H1 (cell line): ENCODE results near the gene OLA1. TPM values are rescaled to one million over a fixed set of nuclear protein-coding genes. Genes with fewer than 3 reads are reported as not detected.

Experiments used
- CTCF ChIA-PET: fragments of 300-600 bp; sonication (Branson Sonifier 250); formaldehyde crosslinking; loops from one replicate; lab custom pipeline; 2021; ENCODE audit not compliant: partially characterized antibody; lab: Charles Lee
- POLR2A ChIA-PET: fragments of 300-600 bp; sonication (Branson Sonifier 250); formaldehyde crosslinking; loops from one replicate; lab custom pipeline; 2021; ENCODE audit warnings: inconsistent platforms; ENCODE audit not compliant: partially characterized antibody; lab: Charles Lee
- DNase-seq, 2 experiments: peaks; one replicate each; pipeline versions ENCODE4 v3.0.0 to v3.0.0-alpha.2; 2010 to 2022; ENCODE audit warnings: low spot score in 2 of 2, low read depth in 1 of 2, mixed read lengths in 1 of 2
- FAIRE-seq: peaks from 2 replicates; lab custom pipeline; 2011; peaks lifted over from hg19 to GRCh38; lab: Jason Lieb, UNC
- H2AFZ ChIP-seq: 2 replicates; pipeline ENCODE4 v1.8.1; 2012; ENCODE audit warnings: low read length, inconsistent platforms
- H2AK5ac ChIP-seq: 2 replicates; pipeline ENCODE4 v1.6.1; 2013; ENCODE audit warnings: low read depth, low read length
- H2BK120ac ChIP-seq: replicated peaks from 2 replicates; pipeline ENCODE3; 2013; ENCODE audit warnings: low read depth, low read length, inconsistent platforms
- H2BK12ac ChIP-seq: 2 replicates; pipeline ENCODE4 v1.6.1; 2013; ENCODE audit warnings: low read depth, low read length
- H2BK15ac ChIP-seq: 2 replicates; pipeline ENCODE4 v1.6.1; 2013; ENCODE audit warnings: low read length
- H2BK20ac ChIP-seq: 2 replicates; pipeline ENCODE4 v1.6.1; 2013; ENCODE audit warnings: low read length
- H2BK5ac ChIP-seq: 2 replicates; pipeline ENCODE4 v1.6.1; 2013; ENCODE audit warnings: low read depth, low read length
- H3K14ac ChIP-seq: 2 replicates; pipeline ENCODE4 v1.6.1; 2013; ENCODE audit warnings: inconsistent platforms; ENCODE audit not compliant: insufficient read length
- H3K18ac ChIP-seq: 2 replicates; pipeline ENCODE4 v1.6.1; 2013; ENCODE audit warnings: low read length; ENCODE audit errors: extremely low read depth
- H3K23ac ChIP-seq: 2 replicates; pipeline ENCODE4 v1.6.1; 2013; ENCODE audit warnings: inconsistent platforms; ENCODE audit not compliant: insufficient read length
- H3K23me2 ChIP-seq: 2 replicates; pipeline ENCODE4 v1.6.1; 2013; ENCODE audit warnings: low read depth, low read length
- H3K27ac ChIP-seq: 2 replicates; pipeline ENCODE4 v1.6.1; 2011; ENCODE audit warnings: low read depth, low read length, inconsistent platforms
- H3K27me3 ChIP-seq, 4 experiments: replicated peaks in 1 of 4; 1 replicate in 1 of 4; 2 replicates in 3 of 4; pipeline versions ENCODE4 v1.6.1 to v1.8.1; 2011 to 2013; ENCODE audit warnings: low read length in 3 of 4, mild to moderate bottlenecking in 3 of 4, inconsistent platforms in 2 of 4, mixed read lengths in 2 of 4, moderate library complexity in 1 of 4; ENCODE audit not compliant: control insufficient read depth in 3 of 4, insufficient read depth in 3 of 4; ENCODE audit errors: extremely low read depth in 1 of 4
- H3K36me3 ChIP-seq, 4 experiments: 2 replicates each; pipeline versions ENCODE4 v1.6.1 to v1.8.1; 2011 to 2013; ENCODE audit warnings: mild to moderate bottlenecking in 4 of 4, low read length in 3 of 4, moderate library complexity in 2 of 4, control low read depth in 1 of 4, inconsistent platforms in 1 of 4; ENCODE audit not compliant: insufficient read depth in 4 of 4, control insufficient read depth in 2 of 4
- H3K4ac ChIP-seq: replicated peaks from 2 replicates; pipeline ENCODE3; 2013; ENCODE audit warnings: low read length, low read depth, mixed read lengths, inconsistent platforms; ENCODE audit not compliant: insufficient read length
- H3K4me1 ChIP-seq, 4 experiments: replicated peaks in 1 of 4; 1 replicate in 1 of 4; 2 replicates in 3 of 4; pipeline versions ENCODE4 v1.6.1 to v1.8.1; 2011 to 2013; ENCODE audit warnings: low read length in 3 of 4, inconsistent platforms in 2 of 4, mixed read lengths in 1 of 4; ENCODE audit not compliant: insufficient read depth in 4 of 4, control insufficient read depth in 3 of 4
- H3K4me2 ChIP-seq, 2 experiments: 2 replicates each; pipeline versions ENCODE4 v1.6.1 to v1.8.1; 2011 to 2013; ENCODE audit warnings: low read depth in 2 of 2, low read length in 2 of 2, control low read depth in 1 of 2, inconsistent platforms in 1 of 2, mild to moderate bottlenecking in 1 of 2; ENCODE audit not compliant: insufficient read depth in 1 of 2
- H3K4me3 ChIP-seq, 4 experiments: fragments of 200-600, 300-600 bp in 1 of 4; sonication (generic), shearing (Covaris generic), sonication (Bioruptor Twin) in 1 of 4; 2 replicates each; pipeline versions ENCODE4 v1.5.1 to v1.8.1; 2011 to 2016; ENCODE audit warnings: low read length in 4 of 4, low read depth in 3 of 4, control low read depth in 2 of 4, inconsistent platforms in 2 of 4, mild to moderate bottlenecking in 2 of 4, mixed read lengths in 1 of 4, moderate library complexity in 1 of 4; ENCODE audit not compliant: insufficient read depth in 2 of 4; ENCODE audit errors: extremely low read depth in 1 of 4
- H3K56ac ChIP-seq: replicated peaks from 2 replicates; pipeline ENCODE3; 2013; ENCODE audit warnings: low read depth, mild to moderate bottlenecking, mixed read lengths, low read length, inconsistent platforms; ENCODE audit not compliant: insufficient read length
- H3K79me1 ChIP-seq: 2 replicates; pipeline ENCODE4 v1.6.1; 2013; ENCODE audit warnings: low read depth, low read length, control low read depth
- H3K79me2 ChIP-seq, 2 experiments: 2 replicates each; pipeline versions ENCODE4 v1.6.1 to v1.8.1; 2012 to 2013; ENCODE audit warnings: low read length in 2 of 2, mild to moderate bottlenecking in 2 of 2, inconsistent platforms in 1 of 2; ENCODE audit not compliant: insufficient read depth in 2 of 2, control insufficient read depth in 1 of 2
- H3K9ac ChIP-seq, 4 experiments: replicated peaks in 1 of 4; 1 replicate in 1 of 4; 2 replicates in 3 of 4; pipeline versions ENCODE4 v1.6.1 to v1.8.1; 2011 to 2013; ENCODE audit warnings: low read depth in 3 of 4, low read length in 3 of 4, control low read depth in 2 of 4, mild to moderate bottlenecking in 2 of 4, moderate library complexity in 2 of 4, inconsistent platforms in 1 of 4; ENCODE audit errors: extremely low read depth in 1 of 4
- H3K9me3 ChIP-seq, 2 experiments: 2 replicates each; pipeline versions ENCODE4 v1.6.1 to v1.8.1; 2012 to 2013; ENCODE audit warnings: mild to moderate bottlenecking in 2 of 2, moderate library complexity in 2 of 2, control low read depth in 1 of 2, inconsistent platforms in 1 of 2, low read depth in 1 of 2, low read length in 1 of 2, mixed read lengths in 1 of 2; ENCODE audit not compliant: insufficient read depth in 2 of 2
- H4K20me1 ChIP-seq, 2 experiments: replicated peaks in 1 of 2; 2 replicates each; pipeline versions ENCODE3 to v1.8.1; 2011 to 2013; ENCODE audit warnings: inconsistent platforms in 2 of 2, low read length in 2 of 2, mild to moderate bottlenecking in 1 of 2; ENCODE audit not compliant: insufficient read depth in 2 of 2, control insufficient read depth in 1 of 2
- H4K5ac ChIP-seq: 2 replicates; pipeline ENCODE4 v1.6.1; 2013; ENCODE audit warnings: low read length, low read depth, mixed read lengths, inconsistent platforms; ENCODE audit not compliant: insufficient read length
- H4K8ac ChIP-seq: 2 replicates; pipeline ENCODE4 v1.8.0; 2013; ENCODE audit warnings: mild to moderate bottlenecking, moderate library complexity, low read length, inconsistent platforms; ENCODE audit not compliant: insufficient read depth; ENCODE audit errors: extremely low read depth
- H4K91ac ChIP-seq: replicated peaks from 2 replicates; pipeline ENCODE3; 2013; ENCODE audit warnings: low read length, mixed read lengths, inconsistent platforms; ENCODE audit not compliant: insufficient read length
- CBX5 ChIP-seq: fragments of 300-800, 300-1000 bp; sonication (generic); IDR thresholded peaks from 2 replicates; pipeline ENCODE4 v1.7.1; 2016; ENCODE audit warnings: antibody characterized with exemption, low read length, low read depth
- WGBS, 2 experiments: shearing (Covaris generic) in 1 of 2; methylation state at CpG; one replicate each; pipeline versions ENCODE4 v1.1.6 to v1.1.7; 2013 to 2015; ENCODE audit warnings: low lambda C conversion rate in 2 of 2, mixed read lengths in 2 of 2, inconsistent platforms in 1 of 2, low coverage in 1 of 2, missing lambda C conversion rate in 1 of 2; ENCODE audit not compliant: insufficient replicate concordance in 2 of 2, insufficient coverage in 1 of 2, insufficient read length in 1 of 2; ENCODE audit errors: extremely low coverage in 1 of 2, missing lambda C conversion rate in 1 of 2; 5-methylcytosine and 5-hydroxymethylcytosine counted together
- polyA plus RNA-seq, 7 experiments: library from polyadenylated mRNA; depleted of rRNA in 3 of 7; stranded (reverse) in 5 of 7; unstranded in 2 of 7; fragments of >200 nt in 5 of 7; fragments of 200-250 nt in 2 of 7; gene quantifications; 1 replicate in 5 of 7; 2 replicates in 1 of 7; 4 replicates in 1 of 7; pipeline versions ENCODE4 v1.2.1 to v1.2.3, GENCODE V29; 2011 to 2013; ENCODE audit warnings: missing spikeins in 2 of 7, mixed read lengths in 2 of 7
- total RNA-seq: library from RNA; stranded (reverse); fragmentation: NEBNext Ultra II Directional; extraction: Animal tissue kit (Norgen Biotek cat#: 25700); gene quantifications from 2 replicates; pipeline ENCODE4 v1.2.1, GENCODE V29; 2021

OLA1 gene
- total and polyA plus RNA-seq, 2 of the 8 experiments (the other 6 are each of a cell fraction or from before 2014, with no cell fraction given): 39.3 to 158 TPM

GRCh38 chr2:174224665-174225288 is 23.6 kb downstream of the OLA1 start:
- no peaks in the 10 kb centered on the region for H3K79me1 ChIP-seq
- H3K9ac ChIP-seq: no peak overlapping the region
- no peak overlapping the region for H3K14ac ChIP-seq
- CTCF ChIA-PET: interaction anchor here (0.8 to 2.1 kb wide), 9 partner anchors 8 to 91 kb away, joined by 3 to 10 read pairs (median 4); no protein-coding TSS in a partner anchor
- no peak for FAIRE-seq
- peaks cover 0 to 9% (median 3%) of the 10 kb centered on the region in 4 experiments; a peak in 4 of 8 replicates for H3K36me3 ChIP-seq
- H3K4me1 ChIP-seq: no peaks in the 10 kb centered on the region
- no peak for TF ChIP-seq CBX5
- TF ChIP-seq, all 59 proteins: peak for 0
- Histone ChIP-seq H4K91ac (no peak overlapping the region), H2AFZ (no peak overlapping the region), H2BK120ac (no peak overlapping the region), H3K27ac (no peak overlapping the region), H2BK12ac (no peak overlapping the region), H2BK20ac (no peak overlapping the region), H2BK5ac (no peak overlapping the region), H3K4me2 (no peak overlapping the region), H4K8ac (no peak overlapping the region), H2AK5ac (no peak overlapping the region), H3K79me2 (peaks cover 0 to 11% of the 10 kb centered on the region in 2 experiments; a peak in 1 of 4 replicates), H3K18ac (no peak overlapping the region), H3K27me3 (no peaks in the 10 kb centered on the region), H3K9me3 (no peaks in the 10 kb centered on the region), H3K4ac (no peak overlapping the region), H3K23me2 (no peaks in the 10 kb centered on the region), H3K23ac (no peak overlapping the region), H3K56ac (no peak overlapping the region), H2BK15ac (no peak overlapping the region), H3K4me3 (no peak overlapping the region), H4K20me1 (peaks cover 0 to 2% of the 10 kb centered on the region in 2 experiments), H4K5ac (no peak overlapping the region)
- POLR2A ChIA-PET: interaction anchor here (1.5 kb wide), 2 partner anchors 11 to 112 kb away, joined by 3 to 6 read pairs; no protein-coding TSS in a partner anchor
- 96% methylated on average over 7 of the region's 7 CpGs; no CpG with 5 or more reads in 1 of the 2 experiments for WGBS, 2 experiments
- DNase-seq: no peak
